ENCODE results near the gene CD160.

Gene CD160

DNA sequence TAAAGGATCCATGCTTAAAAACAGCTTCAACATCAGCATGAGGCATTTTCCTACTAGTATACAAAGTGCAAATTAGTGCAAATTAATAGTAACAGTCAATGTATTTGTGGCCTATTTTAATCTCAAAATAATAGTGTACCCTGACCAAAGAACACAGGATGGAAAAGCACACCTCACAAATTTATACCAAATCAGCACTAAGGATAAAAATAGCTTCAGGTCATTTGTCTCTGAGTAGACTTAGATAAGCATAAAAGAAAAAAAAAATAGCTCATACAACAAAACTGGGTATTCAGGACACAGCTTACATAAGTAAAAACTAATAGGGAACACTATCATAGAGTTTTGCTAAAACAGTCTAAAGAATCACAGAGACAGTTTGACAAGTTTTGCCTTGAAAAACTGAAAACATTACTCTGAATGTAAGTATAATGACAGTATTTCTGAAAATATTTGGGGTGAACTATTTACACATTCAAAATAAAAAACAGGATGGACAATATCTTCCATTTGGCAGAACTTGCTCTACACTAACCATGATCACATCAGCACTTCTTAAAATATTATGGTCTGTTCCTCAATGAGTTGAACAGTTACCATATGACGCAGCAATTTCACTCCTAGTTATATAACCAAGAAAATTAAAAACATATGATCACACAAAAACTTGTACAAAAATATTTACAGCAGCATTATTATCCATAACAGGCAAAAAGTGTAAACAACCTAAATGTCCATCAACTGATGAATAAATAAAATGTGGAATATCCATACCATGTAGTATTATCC lies 58.3 kb downstream of the CD160 start:
- H3K4me3 ChIP-seq (ENCODE audit: low read depth, low read length): no peak overlapping the region
- no peak for TF ChIP-seq CTCF (conservative IDR thresholded peaks at IDR 0.05; ENCODE audit: low read depth, low read length)
- no peak for DNase-seq (ENCODE audit: low read depth)

- no peak for DNase-seq (ENCODE audit: low read depth)
- no peak overlapping the region for H3K4me3 ChIP-seq (ENCODE audit: low read depth, low read length)
- no peak for TF ChIP-seq CTCF (conservative IDR thresholded peaks at IDR 0.05; ENCODE audit: low read depth, low read length)
Observed at GRCh38 chr1:145778146-145778540, 58.8 kb downstream of the CD160 start.

DNA sequence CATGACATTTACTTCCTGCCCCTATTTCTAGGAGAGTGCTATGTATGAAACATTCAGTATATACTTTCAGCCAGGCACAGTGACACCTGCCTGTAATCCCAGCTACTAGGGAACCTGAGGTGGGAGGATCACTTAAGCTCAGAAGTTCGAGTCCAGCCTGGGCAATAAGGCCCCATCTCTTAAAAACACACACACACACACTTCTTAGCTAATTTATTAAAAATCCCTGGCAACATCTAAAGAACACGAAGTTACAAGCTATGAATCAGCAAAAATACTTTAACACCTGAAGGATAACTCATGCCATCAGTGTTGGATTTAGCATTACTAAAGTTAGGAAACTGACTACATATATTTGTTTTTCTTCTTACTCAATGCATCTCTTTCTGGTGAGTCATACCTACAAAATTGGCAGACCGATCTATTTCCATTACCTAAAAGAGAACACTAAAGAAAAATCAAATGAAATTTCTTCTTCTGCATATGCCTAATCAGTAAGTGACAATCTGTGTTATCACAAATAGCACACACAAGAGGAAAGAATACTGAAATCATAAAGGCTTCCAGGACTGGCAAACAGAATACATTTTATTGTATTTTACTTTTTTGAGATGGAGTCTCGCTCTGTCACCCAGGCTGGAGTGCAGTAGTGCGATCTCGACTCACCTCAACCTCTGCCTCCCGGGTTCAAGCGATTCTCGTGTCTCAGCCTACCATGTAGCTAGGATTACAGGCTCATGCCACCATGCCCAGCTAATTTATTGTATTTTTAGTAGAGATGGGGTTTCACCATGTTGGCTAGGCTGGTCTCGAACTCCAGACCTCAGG lies 63.2 kb downstream of the CD160 start:
- no peak for TF ChIP-seq CTCF (conservative IDR thresholded peaks at IDR 0.05; ENCODE audit: low read depth, low read length)
- no peak overlapping the region for H3K4me3 ChIP-seq (ENCODE audit: low read depth, low read length)
- DNase-seq (ENCODE audit: low read depth): peak; percentile 94

- TF ChIP-seq CTCF (conservative IDR thresholded peaks at IDR 0.05; ENCODE audit: low read depth, low read length): no peak
- no peak for DNase-seq (ENCODE audit: low read depth)
- H3K4me3 ChIP-seq (ENCODE audit: low read depth, low read length): no peak overlapping the region
Observed at GRCh38 chr1:145784409-145784808, 65.1 kb downstream of the CD160 start.

DNA sequence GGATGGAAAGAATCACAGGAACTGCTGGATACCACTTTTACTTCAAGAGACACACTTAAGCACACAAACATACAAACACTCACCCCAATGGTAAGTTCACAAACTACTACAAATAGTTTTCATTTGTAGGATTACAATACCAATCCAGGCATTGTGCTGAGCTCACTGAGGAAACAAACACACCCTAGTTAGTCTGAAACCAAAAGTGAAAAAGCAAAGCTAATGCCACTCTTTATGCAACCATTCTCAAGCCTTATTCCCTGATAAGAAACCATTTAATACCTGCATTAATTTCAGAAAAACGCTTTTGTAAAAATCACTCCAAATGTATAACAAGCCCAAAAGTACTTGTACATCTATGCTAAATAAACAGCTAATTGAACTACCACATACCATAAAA lies 66.2 kb downstream of the CD160 start:
- TF ChIP-seq CTCF (conservative IDR thresholded peaks at IDR 0.05; ENCODE audit: low read depth, low read length): no peak

DNA sequence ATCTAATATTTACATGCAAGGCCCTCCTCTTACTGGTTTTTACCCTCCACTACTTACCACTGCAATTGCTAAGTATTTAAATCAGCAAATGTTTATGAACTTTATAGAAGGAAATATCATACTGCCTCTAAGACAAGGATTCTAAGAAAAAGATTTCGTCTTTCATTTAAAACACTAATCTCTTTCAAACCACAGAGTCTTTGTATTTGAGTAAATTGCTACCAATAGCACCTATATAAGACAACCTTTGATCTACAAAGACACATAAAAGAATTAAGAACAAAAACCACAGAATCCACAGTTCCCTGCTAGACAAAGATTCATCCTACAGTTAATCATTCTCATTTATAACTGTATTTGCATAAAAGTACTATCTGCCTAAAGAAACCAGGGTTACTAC lies 67.0 kb downstream of the CD160 start:
- no peak for DNase-seq (ENCODE audit: low read depth)
- H3K4me3 ChIP-seq (ENCODE audit: low read depth, low read length): no peak overlapping the region
- no peak for TF ChIP-seq CTCF (conservative IDR thresholded peaks at IDR 0.05; ENCODE audit: low read depth, low read length)

More for the DNA sequence above, 66.2 kb downstream of the CD160 start:
- peak; percentile 42 for DNase-seq (ENCODE audit: low read depth)
- H3K4me3 ChIP-seq (ENCODE audit: low read depth, low read length): no peak overlapping the region

Data from choroid plexus epithelial cell (primary cell).